H9 (cell line): ENCODE results near the gene TMEM123. TPM values are rescaled to one million over a fixed set of nuclear protein-coding genes. Genes with fewer than 3 reads are reported as not detected.

ENCODE experiments used
- DNase-seq: peaks from one replicate; pipeline ENCODE4 v3.0.0-alpha.2; 2017
- H2AFZ ChIP-seq: one replicate; pipeline ENCODE4 v1.6.1; 2013; ENCODE audit warnings: mild to moderate bottlenecking, low read length, control low read depth, moderate library complexity
- H2AK5ac ChIP-seq: 2 replicates; pipeline ENCODE4 v1.6.1; 2013; ENCODE audit warnings: low read length, control low read depth, mixed read lengths; ENCODE audit not compliant: insufficient read length
- H2BK120ac ChIP-seq: one replicate; pipeline ENCODE4 v1.6.1; 2013; ENCODE audit warnings: low read depth, mild to moderate bottlenecking, low read length, control low read depth, inconsistent platforms; ENCODE audit not compliant: poor library complexity, severe bottlenecking
- H2BK12ac ChIP-seq: 2 replicates; pipeline ENCODE4 v1.6.1; 2013; ENCODE audit warnings: low read length, control low read depth, mixed read lengths, low read depth; ENCODE audit not compliant: insufficient read length
- H2BK15ac ChIP-seq: 2 replicates; pipeline ENCODE4 v1.6.1; 2013; ENCODE audit warnings: low read depth, low read length, control low read depth
- H2BK20ac ChIP-seq: one replicate; pipeline ENCODE4 v1.6.1; 2013; ENCODE audit warnings: low read depth, mild to moderate bottlenecking, low read length, control low read depth, inconsistent platforms; ENCODE audit not compliant: poor library complexity, severe bottlenecking
- H2BK5ac ChIP-seq: 2 replicates; pipeline ENCODE4 v1.6.1; 2013; ENCODE audit warnings: low read length, control low read depth, mixed read lengths; ENCODE audit not compliant: insufficient read length
- H3K14ac ChIP-seq: 2 replicates; pipeline ENCODE4 v1.6.1; 2013; ENCODE audit warnings: low read length, control low read depth; ENCODE audit not compliant: insufficient read depth
- H3K18ac ChIP-seq: 2 replicates; pipeline ENCODE4 v1.6.1; 2013; ENCODE audit warnings: low read depth, mild to moderate bottlenecking, mixed read lengths, low read length, control low read depth; ENCODE audit not compliant: insufficient read length
- H3K23ac ChIP-seq: 2 replicates; pipeline ENCODE4 v1.6.1; 2013; ENCODE audit warnings: low read length, control low read depth, mixed read lengths, low read depth; ENCODE audit not compliant: insufficient read length
- H3K23me2 ChIP-seq: 2 replicates; pipeline ENCODE4 v1.6.1; 2013; ENCODE audit warnings: low read depth, mild to moderate bottlenecking, mixed read lengths, low read length, control low read depth; ENCODE audit not compliant: insufficient read length, poor library complexity, severe bottlenecking
- H3K27ac ChIP-seq: 2 replicates; pipeline ENCODE4 v1.5.1; 2013; ENCODE audit warnings: low read length, control low read depth, mixed read lengths, low read depth; ENCODE audit not compliant: insufficient read length
- H3K27me3 ChIP-seq: 2 replicates; pipeline ENCODE4 v1.6.1; 2013; ENCODE audit warnings: low read length, control low read depth, inconsistent platforms; ENCODE audit not compliant: insufficient read depth
- H3K4ac ChIP-seq: 2 replicates; pipeline ENCODE4 v1.6.1; 2013; ENCODE audit warnings: low read depth, mild to moderate bottlenecking, control low read depth, inconsistent platforms, low read length, moderate library complexity
- H3K4me1 ChIP-seq: 2 replicates; pipeline ENCODE4 v1.6.1; 2013; ENCODE audit warnings: low read length, control low read depth, inconsistent platforms; ENCODE audit not compliant: insufficient read depth
- H3K4me2 ChIP-seq: 2 replicates; pipeline ENCODE4 v1.6.1; 2013; ENCODE audit warnings: low read length, control low read depth, mixed read lengths; ENCODE audit not compliant: insufficient read length, insufficient read depth
- H3K56ac ChIP-seq: 2 replicates; pipeline ENCODE4 v1.6.1; 2013; ENCODE audit warnings: low read depth, mild to moderate bottlenecking, mixed read lengths, low read length, control low read depth; ENCODE audit not compliant: insufficient read length
- H3K79me1 ChIP-seq: 2 replicates; pipeline ENCODE4 v1.6.1; 2013; ENCODE audit warnings: low read depth, mild to moderate bottlenecking, moderate library complexity, low read length, control low read depth, inconsistent platforms; ENCODE audit not compliant: insufficient read depth, poor library complexity, severe bottlenecking
- H3K79me2 ChIP-seq: 2 replicates; pipeline ENCODE4 v1.6.1; 2013; ENCODE audit warnings: low read length, control low read depth, inconsistent platforms; ENCODE audit not compliant: insufficient read depth
- H3K9ac ChIP-seq: 2 replicates; pipeline ENCODE4 v1.6.1; 2013; ENCODE audit warnings: low read length, control low read depth, mixed read lengths; ENCODE audit not compliant: insufficient read length; ENCODE audit errors: extremely low read depth
- H3K9me3 ChIP-seq: one replicate; pipeline ENCODE4 v1.6.1; 2013; ENCODE audit warnings: low read depth, low read length, inconsistent platforms; ENCODE audit not compliant: control insufficient read depth
- H3T11ph ChIP-seq: one replicate; pipeline ENCODE4 v1.6.1; 2013; ENCODE audit warnings: mild to moderate bottlenecking, low read length, control low read depth, inconsistent platforms
- H4K20me1 ChIP-seq: one replicate; pipeline ENCODE4 v1.6.1; 2013; ENCODE audit not compliant: control insufficient read depth, insufficient read length, insufficient read depth
- H4K5ac ChIP-seq: 2 replicates; pipeline ENCODE4 v1.6.1; 2013; ENCODE audit warnings: low read depth, mild to moderate bottlenecking, mixed read lengths, low read length, control low read depth; ENCODE audit not compliant: insufficient read length
- H4K8ac ChIP-seq: replicated peaks from 2 replicates; pipeline ENCODE4 v1.6.1; 2013; ENCODE audit warnings: low read length, control low read depth, mixed read lengths, low read depth; ENCODE audit not compliant: insufficient read length
- H4K91ac ChIP-seq: 2 replicates; pipeline ENCODE4 v1.6.1; 2013; ENCODE audit warnings: low read depth, mild to moderate bottlenecking, moderate library complexity, mixed read lengths, low read length, control low read depth; ENCODE audit not compliant: insufficient read length
- H3K27ac Mint-ChIP-seq, 3 experiments: 2 replicates in 2 of 3; 3 replicates in 1 of 3; pipeline ENCODE4 v1.8.0; 2020 to 2021; ENCODE audit warnings: mixed read lengths in 3 of 3, mild to moderate bottlenecking in 1 of 3, moderate library complexity in 1 of 3
- H3K27me3 Mint-ChIP-seq: 2 replicates; pipeline ENCODE4 v1.8.0; 2021; ENCODE audit warnings: low read depth, mild to moderate bottlenecking, moderate library complexity, mixed read lengths
- H3K36me3 Mint-ChIP-seq, 3 experiments: 2 replicates in 2 of 3; 3 replicates in 1 of 3; pipeline ENCODE4 v1.8.0; 2020 to 2021; ENCODE audit warnings: low read depth in 3 of 3, mixed read lengths in 3 of 3; ENCODE audit not compliant: insufficient read depth in 1 of 3
- H3K4me1 Mint-ChIP-seq, 2 experiments: 2 replicates each; pipeline ENCODE4 v1.8.0; 2020; ENCODE audit warnings: mixed read lengths in 2 of 2
- H3K4me3 Mint-ChIP-seq, 2 experiments: 2 replicates in 1 of 2; 3 replicates in 1 of 2; pipeline ENCODE4 v1.8.0; 2020 to 2021; ENCODE audit warnings: mild to moderate bottlenecking in 2 of 2, mixed read lengths in 2 of 2, moderate library complexity in 1 of 2
- H3K9me3 Mint-ChIP-seq, 2 experiments: 2 replicates in 1 of 2; 3 replicates in 1 of 2; pipeline ENCODE4 v1.8.0; 2020; ENCODE audit warnings: mild to moderate bottlenecking in 2 of 2, mixed read lengths in 2 of 2, moderate library complexity in 1 of 2
- CTCF ChIP-seq: fragments of 200-600 bp; sonication (generic); conservative IDR thresholded peaks from 3 replicates; pipeline ENCODE4 v1.8.0; 2021; ENCODE audit warnings: antibody characterized with exemption, mild to moderate bottlenecking
- whole genome bisulfite sequencing: extraction: QIAGEN DNeasy Blood & Tissue Kit; methylation state at CpG from one replicate; pipeline ENCODE4 v1.1.7; 2013; ENCODE audit warnings: missing lambda C conversion rate, low lambda C conversion rate, mixed read lengths; ENCODE audit not compliant: insufficient read length; ENCODE audit errors: extremely low coverage; 5-methylcytosine and 5-hydroxymethylcytosine counted together
- total RNA-seq: library from RNA; stranded (reverse); gene quantifications from 2 replicates; pipeline ENCODE4 v1.2.1, GENCODE V29; 2021

Gene TMEM123
- total RNA-seq, 1 experiment from 2014 or later: 76.7 TPM

- no peak for DNase-seq
- Histone ChIP-seq H3K23ac (no peak overlapping the region), H3K23me2 (no peaks in the 10 kb centered on the region), H3K27me3 (no peaks in the 10 kb centered on the region), H3K14ac (no peak overlapping the region), H2BK15ac (no peak overlapping the region), H3K18ac (no peak overlapping the region), H2AK5ac (no peak overlapping the region), H3K56ac (no peak overlapping the region), H3T11ph (no peak overlapping the region), H3K9me3 (no peaks in the 10 kb centered on the region), H3K79me2 (no peaks in the 10 kb centered on the region), H4K20me1 (no peaks in the 10 kb centered on the region), H2AFZ (no peak overlapping the region), H3K4me2 (no peak overlapping the region), H3K4me1 (no peaks in the 10 kb centered on the region), H4K5ac (no peak overlapping the region), H2BK5ac (no peak overlapping the region), H3K9ac (no peak overlapping the region), H2BK20ac (no peak overlapping the region), H3K27ac (no peak overlapping the region), H2BK120ac (no peak overlapping the region), H3K79me1 (no peaks in the 10 kb centered on the region), H4K8ac (no peak overlapping the region), H2BK12ac (no peak overlapping the region), H3K4ac (no peak overlapping the region), H4K91ac (no peak overlapping the region)
- Mint-ChIP-seq H3K4me1 (peaks cover 6% of the 10 kb centered on the region in 2 experiments), H3K27ac (no peak overlapping the region), H3K4me3 (no peak overlapping the region), H3K36me3 (no peaks in the 10 kb centered on the region), H3K9me3 (no peaks in the 10 kb centered on the region), H3K27me3 (no peaks in the 10 kb centered on the region)
- WGBS: no CpG with 5 or more reads among the region's 4 CpGs
- TF ChIP-seq CTCF: no peak
Observed at GRCh38 chr11:102497061-102497460, 44.5 kb upstream of the TMEM123 start.
